GM21528 (cell line): ENCODE data around the gene CORO6.

Experiments
- ATAC-seq: cut with Tn5 transposase; IDR thresholded peaks from one replicate; pipeline ENCODE4 v1.9.1; 2021; ENCODE audit warnings: mild to moderate bottlenecking, moderate library complexity; ENCODE audit not compliant: unreplicated experiment, low FRiP score

CORO6 gene

DNA sequence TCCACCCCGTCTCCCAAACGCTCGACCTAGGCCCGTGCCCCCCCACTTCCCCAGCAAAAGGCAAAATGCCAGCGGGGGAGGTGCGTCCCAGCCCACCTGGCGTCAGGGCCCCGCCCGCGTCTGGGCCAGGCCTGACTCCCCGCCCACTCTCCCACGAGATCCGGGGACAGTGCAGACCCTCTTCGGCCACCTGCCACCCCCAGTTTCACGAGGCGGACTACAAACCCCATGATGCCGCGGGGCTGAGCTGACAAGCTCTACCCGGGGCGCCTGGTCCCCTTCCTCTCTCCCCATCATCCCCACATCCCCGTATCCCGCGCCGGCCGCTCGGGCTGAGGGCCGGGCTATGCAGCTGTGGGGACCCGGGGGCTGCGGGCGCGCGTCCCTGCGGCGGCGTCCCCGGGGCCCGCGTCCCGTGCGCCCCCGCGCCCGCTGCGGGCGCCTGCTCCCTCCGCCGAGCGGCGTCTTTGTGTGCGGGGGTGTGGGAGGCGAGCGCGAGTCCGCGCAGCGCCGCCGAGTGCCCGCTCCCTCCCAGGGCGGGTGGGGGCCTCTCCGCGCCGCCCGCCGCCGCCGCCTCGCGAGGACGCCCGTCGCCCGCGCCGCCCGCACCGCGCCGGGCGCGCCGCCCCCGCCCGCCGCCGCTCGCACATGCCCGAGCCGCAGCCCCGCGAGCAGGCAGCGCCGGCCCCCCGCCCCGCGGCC lies 29.7 kb downstream of the CORO6 start, which contains the start of gene ANKRD13B:
Gene ANKRD13B, plus strand, starts transcription at position 283 of the 702 bp plus-strand sequence. CDS start 490 bp downstream, outside the sequence.
- ATAC-seq = no peak

DNA sequence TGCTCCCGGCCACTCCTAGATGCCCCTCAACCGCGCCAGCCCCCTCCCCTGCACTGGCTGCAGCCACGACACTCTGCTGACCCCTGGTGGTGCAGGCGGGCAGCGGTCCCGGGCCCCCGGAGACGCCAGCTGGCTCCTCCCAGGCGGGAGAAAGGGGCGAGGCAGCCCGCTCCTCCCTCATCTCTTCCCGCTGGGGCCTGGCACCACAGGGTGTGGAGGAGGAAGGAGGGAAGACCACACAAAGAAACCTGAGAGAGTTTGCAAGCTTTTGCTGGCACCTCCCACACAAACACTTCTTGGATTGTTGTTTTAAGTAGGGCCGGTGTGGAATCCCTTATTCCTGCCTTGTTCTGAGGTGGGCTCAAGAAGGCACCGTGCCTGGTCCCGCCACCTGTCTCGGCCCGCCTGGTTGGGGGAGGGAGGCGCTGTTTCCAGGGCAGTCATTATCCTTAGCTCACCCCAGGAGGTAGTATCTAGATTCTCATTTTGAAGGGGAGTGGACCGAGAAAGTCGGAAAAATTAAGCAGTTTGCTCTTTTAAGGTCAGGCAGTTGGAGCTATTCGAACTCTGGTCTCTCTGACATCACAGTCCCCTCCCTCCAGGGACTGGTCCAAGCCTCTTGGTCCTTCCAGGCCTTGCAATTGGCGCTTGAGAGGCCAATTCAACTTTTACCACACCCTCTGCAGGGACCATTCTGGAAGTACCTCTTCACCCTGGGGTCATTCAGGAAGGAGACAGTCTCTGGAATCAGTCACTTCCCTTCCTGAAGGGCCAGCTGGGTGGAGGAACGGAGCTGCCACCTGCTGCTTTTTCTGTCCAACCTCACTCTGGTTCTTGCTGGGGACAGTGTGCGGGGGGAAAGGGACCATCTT lies 30.7 kb downstream of the CORO6 start:
- no peak for ATAC-seq

DNA sequence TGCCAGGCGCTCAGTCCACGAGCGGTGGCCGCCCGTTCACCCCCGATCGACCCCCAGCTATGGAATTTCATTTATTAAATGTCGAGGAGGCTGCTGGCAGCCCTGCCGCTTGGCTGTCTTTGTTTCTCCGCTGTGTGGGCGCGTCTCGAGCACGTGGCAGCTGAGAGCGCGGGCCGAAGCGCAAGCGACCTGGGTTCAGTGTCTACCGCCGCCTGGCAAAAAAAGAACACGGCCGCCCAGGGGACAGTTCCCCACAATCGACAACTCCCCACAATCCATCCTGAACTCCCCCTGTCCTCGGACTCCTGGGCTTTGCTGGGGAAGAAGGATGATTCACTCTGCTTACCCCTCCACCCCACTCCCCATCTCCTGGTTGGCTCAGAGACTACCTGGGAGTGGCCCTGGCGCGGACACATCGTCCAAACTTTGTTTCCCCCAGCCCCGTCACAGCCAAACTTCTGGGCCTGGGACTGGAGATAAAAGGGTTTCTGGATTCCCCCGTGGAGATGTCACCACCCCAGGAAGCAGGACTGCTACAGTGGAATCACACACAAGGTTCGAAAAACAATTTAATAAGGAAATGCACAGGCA lies 31.5 kb downstream of the CORO6 start:
- ATAC-seq = no peak

GRCh38 chr17:29590411-29591145 lies 32.1 kb downstream of the CORO6 start:
- no peak for ATAC-seq

DNA sequence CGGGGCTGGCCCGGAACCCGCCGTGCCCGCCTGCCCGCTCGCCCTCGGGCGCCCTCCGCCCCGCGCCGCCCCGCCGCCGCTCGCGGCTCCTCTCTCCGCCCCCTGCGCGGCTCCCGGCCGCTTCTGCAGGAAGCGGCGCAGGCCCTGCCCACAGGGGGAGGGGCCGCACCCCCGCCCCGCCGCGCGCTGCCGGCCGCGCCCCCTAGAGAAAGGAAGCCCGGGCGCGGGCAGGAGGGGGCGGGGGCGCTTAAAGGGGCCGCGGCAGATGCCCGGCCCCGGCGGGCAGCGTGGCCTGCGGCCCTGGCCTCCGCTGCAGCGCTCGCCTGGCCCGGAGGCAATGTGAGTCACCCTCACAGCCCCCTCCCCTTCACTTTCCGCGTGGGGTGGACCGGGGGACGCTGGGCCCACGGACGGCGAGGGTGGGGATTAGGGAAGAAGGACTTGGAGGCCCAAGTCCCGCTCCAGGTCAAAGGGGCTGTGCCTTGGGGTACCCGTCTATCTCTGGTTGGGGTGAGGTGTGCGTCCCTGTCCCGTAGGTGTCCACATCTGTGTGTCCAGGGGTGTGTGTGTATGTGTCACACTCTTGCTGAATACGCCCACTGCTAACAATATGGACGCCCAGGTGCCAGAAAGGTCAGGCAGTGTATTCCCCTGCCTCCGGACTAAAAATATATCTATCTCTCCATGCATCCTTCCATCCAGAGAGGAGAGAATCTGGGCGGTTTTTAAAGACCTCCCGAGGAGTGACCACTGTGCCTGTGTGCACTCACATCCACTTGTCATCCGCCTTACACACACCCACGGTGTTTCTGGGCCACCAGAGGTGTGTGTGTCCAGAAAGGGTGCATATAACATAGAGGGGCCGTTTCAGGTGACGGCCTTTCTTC lies 32.9 kb downstream of the CORO6 start, which contains the start of gene GIT1:
Gene GIT1, minus strand, starts transcription at position 125 of the 887 bp plus-strand sequence. CDS start 270 bp downstream, outside the sequence.
- no peak for ATAC-seq

DNA sequence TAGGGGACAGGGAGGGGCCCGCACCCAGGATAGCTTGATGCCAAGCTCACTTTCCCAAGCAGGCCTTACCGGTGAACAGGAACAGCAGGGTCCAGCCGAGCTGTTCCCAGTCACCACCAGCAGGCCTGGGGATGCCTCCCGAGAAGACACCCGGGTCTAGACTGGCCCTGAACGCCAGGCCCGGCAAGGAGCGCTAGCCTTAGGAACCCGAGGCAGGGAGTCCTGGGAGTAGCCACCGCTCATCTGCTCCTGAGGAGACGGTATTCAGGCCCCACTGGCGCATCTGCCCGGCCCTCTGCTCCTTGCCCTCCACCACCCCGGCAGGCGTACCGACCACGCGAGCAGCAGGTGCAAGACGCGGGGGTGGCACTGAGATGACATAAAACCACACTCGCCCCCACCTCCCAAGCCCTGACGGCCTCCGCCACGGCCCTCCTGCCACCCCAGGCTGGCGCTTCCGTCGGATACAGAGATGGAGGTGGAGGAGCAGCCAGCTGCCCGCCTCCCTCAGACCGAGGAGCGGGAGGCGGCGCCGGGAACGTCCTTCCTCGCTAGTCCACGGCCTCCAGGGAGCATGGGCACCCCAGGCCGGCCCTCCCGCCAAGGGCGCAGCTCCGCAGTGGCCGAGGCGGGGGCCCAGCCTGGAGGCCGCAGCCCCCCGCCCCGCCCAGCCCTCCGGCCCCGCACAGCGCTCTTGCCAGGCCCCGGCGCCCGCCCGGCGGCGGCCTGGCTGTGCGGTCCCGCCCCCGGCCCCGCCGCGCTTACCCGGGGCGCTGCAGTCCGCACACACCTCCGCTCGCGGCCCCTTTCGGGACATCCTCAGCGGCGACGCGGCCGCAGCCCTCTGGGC lies 33.9 kb downstream of the CORO6 start:
- ATAC-seq = no peak

GRCh38 chr17:29588017-29588561 lies 34.6 kb downstream of the CORO6 start:
- no peak for ATAC-seq

DNA sequence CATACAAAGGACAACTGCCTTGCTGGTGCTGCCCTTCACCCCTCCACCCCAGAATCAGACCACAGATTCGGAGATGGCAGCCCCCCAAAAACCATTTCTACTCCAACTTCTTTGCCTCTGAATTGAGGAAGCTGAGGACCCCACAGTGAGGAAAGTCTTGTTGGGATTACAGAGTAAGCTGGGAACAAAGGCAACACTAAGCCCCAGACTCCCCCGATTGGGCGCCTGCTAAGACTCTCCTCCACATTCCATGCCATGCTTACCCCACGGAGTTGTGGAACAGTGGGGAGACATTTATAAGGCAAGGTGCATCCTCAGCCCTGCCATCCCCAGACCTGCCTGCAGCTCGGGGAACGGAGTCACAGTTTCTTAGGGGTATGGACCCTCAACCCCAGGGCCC lies 35.1 kb downstream of the CORO6 start:
- no peak for ATAC-seq

DNA sequence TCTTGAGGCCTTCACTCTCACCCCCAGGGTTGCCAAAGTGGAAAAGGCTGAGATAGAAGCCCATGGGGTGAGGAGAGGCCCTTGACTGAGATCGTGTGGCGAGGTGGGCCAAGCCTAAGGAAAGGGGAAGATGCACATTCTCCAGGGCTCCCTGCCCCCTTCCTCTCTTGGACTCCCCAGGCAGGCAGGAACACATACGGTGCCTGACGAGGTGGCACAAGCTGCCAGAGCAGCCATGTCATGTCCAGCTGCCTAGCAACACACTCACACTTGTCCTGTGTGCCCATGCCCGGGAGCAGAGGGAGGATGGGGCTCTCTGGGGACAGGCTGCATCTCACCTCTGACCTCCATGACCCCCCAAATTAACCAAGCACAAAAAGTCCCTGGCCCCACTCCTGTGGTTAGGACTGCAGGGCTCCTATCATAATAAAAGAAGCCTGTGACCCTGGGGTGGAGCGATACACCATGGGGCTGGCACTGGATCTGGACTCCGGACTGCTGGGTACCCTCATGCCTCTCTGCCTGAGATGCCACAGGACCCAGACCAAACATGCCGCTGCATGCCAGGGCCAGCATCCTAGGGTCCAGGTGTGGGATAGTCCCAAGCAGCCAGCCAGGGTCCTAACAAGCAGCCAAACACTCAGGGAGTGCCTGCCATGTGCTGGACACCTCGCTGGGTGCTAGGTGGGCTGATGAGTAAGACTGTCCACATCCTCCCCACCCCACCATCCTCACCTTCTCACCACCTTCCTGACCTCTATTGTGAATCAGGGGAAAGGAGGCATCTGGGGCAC lies 35.8 kb downstream of the CORO6 start:
- ATAC-seq = no peak

DNA sequence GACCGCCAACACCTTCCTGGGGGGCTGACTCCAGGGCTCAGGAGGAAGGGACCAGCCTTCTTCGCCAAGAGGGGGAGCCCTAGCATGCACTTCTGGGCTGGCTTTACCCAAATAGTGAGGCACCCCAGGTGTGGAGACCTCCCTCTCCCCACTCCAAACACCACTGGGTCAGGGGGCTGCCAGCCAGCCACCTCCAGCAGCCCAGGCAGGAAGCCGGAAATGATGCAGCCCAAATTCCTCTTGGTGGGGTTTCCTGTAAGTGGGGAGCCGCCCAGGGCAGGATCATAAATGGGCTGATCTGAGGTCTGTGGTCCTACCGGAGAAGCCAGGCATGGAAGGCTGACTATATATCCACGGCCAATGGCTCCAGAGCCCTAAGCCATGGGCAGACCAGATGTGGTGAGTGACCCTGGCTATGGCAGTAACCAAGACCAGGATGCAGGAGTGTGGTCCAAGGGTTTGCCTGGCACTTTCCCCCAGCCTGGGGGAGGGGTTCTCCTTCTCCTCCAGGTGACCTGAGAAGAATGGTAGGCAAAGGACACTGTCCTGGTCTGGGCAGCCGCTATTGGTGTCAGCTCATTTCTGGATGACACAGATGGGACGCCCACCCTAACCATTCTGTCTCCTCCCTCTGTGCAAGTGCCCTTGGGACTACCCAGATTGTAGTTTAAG lies 37.5 kb downstream of the CORO6 start:
- ATAC-seq = no peak

DNA sequence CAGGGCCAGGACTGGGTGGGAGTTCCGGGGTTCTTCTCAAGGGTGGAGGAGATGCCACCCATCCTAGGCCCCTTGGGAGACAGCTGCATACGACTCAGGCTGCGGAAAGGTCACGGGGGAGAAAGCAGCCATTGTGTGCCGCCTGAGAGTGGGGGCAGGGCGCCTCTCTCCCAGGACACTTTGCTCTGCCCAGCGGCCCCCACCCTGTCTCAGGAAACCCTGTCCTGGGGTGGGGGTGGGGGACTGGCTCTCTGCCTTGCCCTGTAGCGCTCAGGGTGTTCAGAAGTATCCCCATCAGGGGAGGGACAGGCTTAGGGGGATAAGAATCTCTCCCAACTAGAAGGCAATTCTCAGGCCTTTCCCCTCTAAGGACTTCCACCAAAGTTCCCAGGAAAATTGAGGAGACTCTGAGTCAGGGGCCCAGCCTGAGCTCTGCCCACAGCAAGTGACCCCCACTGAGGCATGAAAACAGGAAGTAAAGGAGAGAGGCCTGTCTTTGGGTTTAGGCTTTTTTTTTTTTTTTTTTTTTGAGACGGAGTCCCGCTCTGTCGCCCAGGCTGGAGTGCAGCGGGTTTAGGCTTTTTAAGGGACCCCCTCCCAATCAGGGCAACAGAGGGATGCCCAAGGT lies 38.1 kb downstream of the CORO6 start:
- ATAC-seq = no peak

- no peak for ATAC-seq
Measured at GRCh38 chr17:29583324-29584248, 39.1 kb downstream of the CORO6 start.

DNA sequence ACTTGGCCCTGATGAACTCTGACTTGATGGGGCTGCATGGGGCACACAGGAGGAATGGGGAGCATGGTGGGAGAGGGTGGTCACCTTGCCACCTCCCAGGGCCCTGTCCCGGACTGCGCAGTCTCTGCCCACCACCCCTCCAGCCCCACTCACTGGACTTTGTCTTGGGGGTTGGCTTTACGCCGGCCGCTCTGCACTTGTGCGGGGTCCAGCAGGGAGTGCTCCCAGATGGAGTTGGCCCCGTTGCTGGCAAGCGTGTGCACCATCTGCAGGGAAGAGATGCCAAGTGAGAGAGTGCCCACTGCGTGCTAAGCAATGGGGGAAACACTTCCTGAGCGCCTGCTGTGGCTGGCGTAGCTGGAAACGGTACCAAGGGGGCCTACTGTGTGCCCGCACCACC lies 39.9 kb downstream of the CORO6 start:
- ATAC-seq = no peak

- no peak for ATAC-seq
Measured at GRCh38 chr17:29582254-29582765, 40.4 kb downstream of the CORO6 start.

DNA sequence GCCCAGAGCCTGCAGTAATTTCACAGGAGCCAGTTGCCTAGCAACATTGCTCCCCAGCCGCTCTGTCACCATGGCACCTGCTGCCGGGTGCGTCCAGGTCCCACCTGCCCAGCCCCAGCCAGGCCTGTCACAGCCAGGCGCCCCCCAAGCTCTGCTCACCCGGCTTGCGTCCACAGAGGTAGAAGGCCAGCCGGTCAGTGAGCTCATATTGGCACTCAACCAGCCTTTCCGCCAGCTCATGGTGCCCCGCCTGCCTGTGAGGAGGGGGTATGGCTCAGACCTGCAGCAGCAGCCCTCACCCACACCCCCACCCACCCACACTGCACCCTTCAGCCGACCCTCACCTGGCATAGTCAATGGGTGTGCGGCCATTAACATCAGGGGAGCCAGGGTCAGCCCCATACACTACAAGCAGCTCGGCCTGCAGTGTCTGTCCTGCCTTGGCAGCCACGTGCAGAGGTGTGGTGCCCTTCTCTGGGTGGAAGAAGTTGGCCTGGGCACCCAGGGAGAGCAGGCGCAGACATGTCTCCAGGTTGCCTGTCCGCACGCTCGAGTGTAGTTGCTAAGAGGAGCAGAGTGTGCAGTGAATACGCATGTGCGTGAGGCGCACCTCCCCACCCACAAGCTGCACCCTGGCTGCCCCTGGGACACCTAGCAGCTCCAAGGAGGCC lies 41.0 kb downstream of the CORO6 start:
- no peak for ATAC-seq
